T-helper 1 cell (primary cell): ENCODE results near the gene MRPL12.
A peak's percentile ranks its signal among the peaks of the same experiment; 100 is the strongest.

Source experiments
- DNase-seq, 5 donors: peaks; one replicate each; pipeline ENCODE4 v3.0.0-alpha.2; 2012 to 2020

The MRPL12 gene

GRCh38 chr17:81701288-81702071 is 1.7 kb upstream of the MRPL12 start:
- no peak for DNase-seq

GRCh38 chr17:81703747-81704654 is 834 bp downstream of the MRPL12 start:
- no peak for DNase-seq

GRCh38 chr17:81705518-81706231 is 2.5 kb downstream of the MRPL12 start:
- no peak for DNase-seq

- DNase-seq, result no peak
Observed at GRCh38 chr17:81706232-81706611, 3.1 kb downstream of the MRPL12 start.

- no peak for DNase-seq
Observed at GRCh38 chr17:81706757-81707624, 3.8 kb downstream of the MRPL12 start.

GRCh38 chr17:81707725-81708646 is 4.8 kb downstream of the MRPL12 start:
- DNase-seq, result no peak

- DNase-seq, result no peak
Observed at GRCh38 chr17:81708739-81709185, 5.6 kb downstream of the MRPL12 start.

- peak in 1 of 5 donors; percentile 29 for DNase-seq
Observed at GRCh38 chr17:81710514-81711308, 7.5 kb downstream of the MRPL12 start.

- DNase-seq, result peak; percentile 60 to 80 (median 61)
Observed at GRCh38 chr17:81711814-81712467, 8.8 kb downstream of the MRPL12 start, which contains the start of gene SLC25A10. Gene SLC25A10 (plus strand): TSS chr17:81712284. CDS start chr17:81712427, 143 bp downstream.

GRCh38 chr17:81712468-81713003 is 9.4 kb downstream of the MRPL12 start:
- no peak for DNase-seq

GRCh38 chr17:81713004-81713555 is 9.9 kb downstream of the MRPL12 start:
- no peak for DNase-seq

- no peak for DNase-seq
Observed at GRCh38 chr17:81713556-81714411, 10.6 kb downstream of the MRPL12 start.

GRCh38 chr17:81714412-81715106 is 11.4 kb downstream of the MRPL12 start:
- no peak for DNase-seq

- DNase-seq, result no peak
Observed at GRCh38 chr17:81715107-81715871, 12.1 kb downstream of the MRPL12 start.

- DNase-seq, result no peak
Observed at GRCh38 chr17:81715872-81716673, 12.9 kb downstream of the MRPL12 start.

GRCh38 chr17:81716674-81716996 is 13.5 kb downstream of the MRPL12 start:
- no peak for DNase-seq
